GM12878 (cell line): Measurements from ENCODE around the gene C15orf39. TPM values are rescaled to one million over a fixed set of nuclear protein-coding genes. Genes with fewer than 3 reads are reported as not detected.
"Not testable (repeated sequence)": the region's sequence is repeated elsewhere in the genome, so short reads cannot be mapped to it uniquely, and the experiment has no call there.

Experiments
- ATAC-seq: fragments of 200-7000 bp; cut with Tn5 transposase; 3 replicates; pipeline ENCODE4 v1.9.1; 2020; ENCODE audit warnings: mild to moderate bottlenecking, moderate library complexity
- BruUV-seq: library from RNA; stranded (reverse); fragments of 400-500 nt; replicated peaks from 2 replicates; lab custom pipeline; 2021; lab: Mats Ljungman, UMichigan
- CTCF ChIA-PET: fragments of 300-600 bp; sonication (Branson Sonifier 250); formaldehyde crosslinking; extraction: SDS; loops from one replicate; lab custom pipeline; 2021; ENCODE audit warnings: inconsistent platforms; lab: Yijun Ruan, JAX
- POLR2A ChIA-PET: fragments of 350-600 bp; formaldehyde crosslinking; extraction: SDS; loops from one replicate; lab custom pipeline; 2021; ENCODE audit warnings: inconsistent platforms; lab: Charles Lee
- RAD21 ChIA-PET: fragments of 300-600 bp; sonication (Branson Sonifier 250); formaldehyde crosslinking; loops from one replicate; lab custom pipeline; 2023; ENCODE audit warnings: antibody characterized with exemption; ENCODE audit not compliant: unreplicated experiment; lab: Charles Lee
- SMC1A ChIA-PET: fragments of 300-600 bp; sonication (Branson Sonifier 250); formaldehyde crosslinking; loops from one replicate; lab custom pipeline; 2023; ENCODE audit not compliant: unreplicated experiment, uncharacterized antibody; lab: Charles Lee
- DNase-seq: peaks from one replicate; pipeline ENCODE4 v3.0.0-alpha.2; 2011; ENCODE audit warnings: low read depth, low spot score
- FAIRE-seq: peaks from 3 replicates; lab custom pipeline; 2011; peaks lifted over from hg19 to GRCh38; lab: Jason Lieb, UNC
- H2AFZ ChIP-seq: 2 replicates; pipeline ENCODE4 v1.6.0; 2011; ENCODE audit warnings: low read depth, low read length, control low read depth; ENCODE audit not compliant: control insufficient read depth
- H3K27ac ChIP-seq: 2 replicates; pipeline ENCODE4 v1.5.1; 2011; ENCODE audit warnings: control low read depth; ENCODE audit not compliant: control insufficient read depth, insufficient read depth
- H3K27me3 ChIP-seq, 2 experiments: replicated peaks in 1 of 2; 2 replicates each; pipeline versions ENCODE4 v1.6.0 to v1.6.1; 2011; ENCODE audit warnings: low read length in 1 of 2; ENCODE audit not compliant: control insufficient read depth in 2 of 2, insufficient read depth in 2 of 2
- H3K36me3 ChIP-seq, 2 experiments: 2 replicates each; pipeline ENCODE4 v1.5.1; 2011; ENCODE audit warnings: low read length in 1 of 2; ENCODE audit not compliant: control insufficient read depth in 2 of 2, insufficient read depth in 2 of 2
- H3K4me1 ChIP-seq: 2 replicates; pipeline ENCODE4 v1.6.1; 2011; ENCODE audit warnings: mild to moderate bottlenecking, low read length, moderate library complexity, mixed read lengths; ENCODE audit not compliant: control insufficient read depth, insufficient read depth
- H3K4me2 ChIP-seq: 2 replicates; pipeline ENCODE4 v1.6.0; 2011; ENCODE audit warnings: control low read depth; ENCODE audit not compliant: control insufficient read depth, insufficient read depth
- H3K4me3 ChIP-seq: fragments of 200-600 bp; sonication (generic); 2 replicates; pipeline ENCODE4 v1.5.1; 2016
- H3K79me2 ChIP-seq: 2 replicates; pipeline ENCODE4 v1.6.0; 2011; ENCODE audit warnings: low read length; ENCODE audit not compliant: control insufficient read depth, insufficient read depth
- H3K9ac ChIP-seq: 2 replicates; pipeline ENCODE4 v1.8.0; 2011; ENCODE audit warnings: low read length, control low read depth, mixed read lengths; ENCODE audit not compliant: control insufficient read depth, insufficient read depth
- H3K9me3 ChIP-seq: replicated peaks from 3 replicates; pipeline ENCODE4 v1.5.1; 2011; ENCODE audit warnings: mild to moderate bottlenecking, low read length; ENCODE audit not compliant: control insufficient read depth, insufficient read depth
- H4K20me1 ChIP-seq: 2 replicates; pipeline ENCODE4 v1.6.0; 2011; ENCODE audit not compliant: control insufficient read depth, insufficient read depth
- ZBTB4 ChIP-seq: fragments of 450-650 bp; formaldehyde crosslinking; IDR thresholded peaks from 2 replicates; pipeline ENCODE4 v1.4.0; 2022; ENCODE audit warnings: mild to moderate bottlenecking, moderate library complexity
- WGBS: methylation state at CpG from one replicate; pipeline ENCODE4 v1.1.6; 2016; ENCODE audit warnings: low lambda C conversion rate; ENCODE audit not compliant: insufficient replicate concordance, insufficient coverage; ENCODE audit errors: missing lambda C conversion rate; 5-methylcytosine and 5-hydroxymethylcytosine counted together
- in situ Hi-C: fragments of 300-500 bp; cut with MboI; formaldehyde crosslinking; loops from 9 replicates; pipeline ENCODE4 v1.14.3; 2018; ENCODE audit warnings: mixed read lengths
- intact Hi-C: fragments of 100-400 bp; cut with micrococcal nuclease; formaldehyde crosslinking; loops from one replicate; pipeline ENCODE4 v1.14.2; 2022; ENCODE audit not compliant: unreplicated experiment
- polyA plus RNA-seq, 11 experiments: library from polyadenylated mRNA; depleted of rRNA in 4 of 11; unstranded in 6 of 11; stranded (reverse) in 5 of 11; fragments of >200 nt; fragmentation: Nextera tagmentation in 4 of 11; fragmentation: Illumina TruSeq in 1 of 11; extraction: Ambion mirVana in 4 of 11; extraction: Trizol in 1 of 11; gene quantifications; 1 replicate in 1 of 11; 2 replicates in 10 of 11; pipeline versions ENCODE4 v1.2.1 to v1.2.3, GENCODE V29; 2011 to 2016; ENCODE audit warnings: inconsistent platforms in 2 of 11, missing spikeins in 2 of 11, low read depth in 1 of 11
- total RNA-seq, 4 experiments: library from RNA; depleted of rRNA in 3 of 4; stranded (reverse); fragments of >200 nt in 3 of 4; fragmentation: Illumina TruSeq in 1 of 4; extraction: Trizol in 1 of 4; gene quantifications; 2 replicates each; pipeline versions ENCODE4 v1.2.1 to v1.2.3, GENCODE V29; 2013 to 2021

Gene C15orf39
- total and polyA plus RNA-seq, 10 of the 15 experiments (the other 5 are each of a cell fraction or from before 2014, with no cell fraction given) = 2.3 to 139 (median 33.0) TPM

GRCh38 chr15:75166489-75167063 is 35.1 kb upstream of the C15orf39 start:
- H3K36me3 ChIP-seq, DNase-seq, H3K79me2 ChIP-seq, FAIRE-seq, H3K9ac ChIP-seq, BruUV-seq, H3K9me3 ChIP-seq, H4K20me1 ChIP-seq, H3K27me3 ChIP-seq, POLR2A ChIA-PET, H3K27ac ChIP-seq, RAD21 ChIA-PET, H2AFZ ChIP-seq, H3K4me3 ChIP-seq, ATAC-seq, intact Hi-C loops, H3K4me2 ChIP-seq, in situ Hi-C loops: not testable (repeated sequence)
- ChIA-PET SMC1A (interaction anchor here (0.9 to 1.4 kb wide), 2 partner anchors 12 to 15 kb away, joined by 3 read pairs; no protein-coding TSS in a partner anchor), CTCF (interaction anchor here (1.3 kb wide), 1 partner anchor 11 kb away, joined by 3 read pairs; no protein-coding TSS in a partner anchor)
- 79% methylated on average over 8 of the region's 8 CpGs for WGBS
- peaks cover 11% of the 10 kb centered on the region for H3K4me1 ChIP-seq

GRCh38 chr15:75167588-75168350 is 33.9 kb upstream of the C15orf39 start:
- ChIA-PET POLR2A (no interaction called here), CTCF (no interaction called here), RAD21 (no interaction called here), SMC1A (interaction anchor here (0.8 kb wide), 1 partner anchor 17 kb away, joined by 3 read pairs; no protein-coding TSS in a partner anchor)
- 48% methylated on average over 5 of the region's 5 CpGs for WGBS
- no TSS peak for BruUV-seq
- intact Hi-C loops (no loop called here), in situ Hi-C loops (no loop called here)
- no peak for DNase-seq
- no peak for FAIRE-seq
- H2AFZ ChIP-seq = no peak overlapping the region
- no peaks in the 10 kb centered on the region for H4K20me1 ChIP-seq
- H3K4me1 ChIP-seq = peaks cover 23% of the 10 kb centered on the region
- no peak overlapping the region for H3K4me2 ChIP-seq
- H3K4me3 ChIP-seq = no peak overlapping the region
- H3K36me3 ChIP-seq = no peaks in the 10 kb centered on the region
- no peaks in the 10 kb centered on the region; the same call in 2 of the 3 replicates for H3K9me3 ChIP-seq
- H3K27ac ChIP-seq = no peak overlapping the region
- H3K27me3 ChIP-seq = no peaks in the 10 kb centered on the region
- no peak for ATAC-seq
- H3K9ac ChIP-seq = no peak overlapping the region
- no peaks in the 10 kb centered on the region for H3K79me2 ChIP-seq
- TF ChIP-seq ZBTB4 (CRISPR knock-in tag) = no peak
- TF ChIP-seq, all 136 proteins: peak for 0
